Upper lobe of left lung (tissue), 4 donors: Measurements from ENCODE around the gene CARD11.

ENCODE experiments used
- POLR2A ChIP-seq, 4 donors: fragments of 450-650 bp; IDR thresholded peaks; one replicate each; pipeline ENCODE4 v1.5.1; 2016 to 2017; ENCODE audit warnings: antibody characterized with exemption in 4 of 4, mild to moderate bottlenecking in 2 of 4
- TF ChIP-seq, protein P1 (sequence below), 6 experiments: fragments of 450-650 bp in 4 of 6; fragments of 200-600 bp in 2 of 6; sonication (generic) in 2 of 6; IDR thresholded peaks; one replicate each; pipeline ENCODE4 v1.5.1; 2016 to 2019; ENCODE audit warnings: antibody characterized with exemption in 6 of 6

DNA sequence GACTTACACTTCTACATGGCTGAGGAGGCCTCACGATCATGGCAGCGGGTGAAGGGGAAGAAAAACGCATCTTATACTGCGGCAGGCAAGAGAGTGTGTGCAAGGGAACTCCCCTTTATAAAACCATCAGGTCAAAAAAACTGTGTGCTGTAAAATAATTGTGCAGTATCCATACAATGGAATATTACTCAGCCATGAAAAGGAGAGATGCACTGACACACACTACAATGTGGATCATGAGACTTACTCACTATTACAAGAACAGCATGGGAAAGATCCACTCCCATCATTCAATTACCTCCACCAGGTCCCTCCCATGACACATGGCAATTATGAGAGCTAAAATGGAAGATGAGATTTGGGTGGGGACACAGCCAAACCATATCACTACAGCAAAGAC, 27.2 kb upstream of the CARD11 start:
- TF ChIP-seq, protein P1, sequence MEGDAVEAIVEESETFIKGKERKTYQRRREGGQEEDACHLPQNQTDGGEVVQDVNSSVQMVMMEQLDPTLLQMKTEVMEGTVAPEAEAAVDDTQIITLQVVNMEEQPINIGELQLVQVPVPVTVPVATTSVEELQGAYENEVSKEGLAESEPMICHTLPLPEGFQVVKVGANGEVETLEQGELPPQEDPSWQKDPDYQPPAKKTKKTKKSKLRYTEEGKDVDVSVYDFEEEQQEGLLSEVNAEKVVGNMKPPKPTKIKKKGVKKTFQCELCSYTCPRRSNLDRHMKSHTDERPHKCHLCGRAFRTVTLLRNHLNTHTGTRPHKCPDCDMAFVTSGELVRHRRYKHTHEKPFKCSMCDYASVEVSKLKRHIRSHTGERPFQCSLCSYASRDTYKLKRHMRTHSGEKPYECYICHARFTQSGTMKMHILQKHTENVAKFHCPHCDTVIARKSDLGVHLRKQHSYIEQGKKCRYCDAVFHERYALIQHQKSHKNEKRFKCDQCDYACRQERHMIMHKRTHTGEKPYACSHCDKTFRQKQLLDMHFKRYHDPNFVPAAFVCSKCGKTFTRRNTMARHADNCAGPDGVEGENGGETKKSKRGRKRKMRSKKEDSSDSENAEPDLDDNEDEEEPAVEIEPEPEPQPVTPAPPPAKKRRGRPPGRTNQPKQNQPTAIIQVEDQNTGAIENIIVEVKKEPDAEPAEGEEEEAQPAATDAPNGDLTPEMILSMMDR (IDR thresholded peaks at IDR 0.05): no peak
- no peak for TF ChIP-seq POLR2A (IDR thresholded peaks at IDR 0.05)
